Trophoblast cell (in vitro differentiated cells and primary cell): Measurements from ENCODE around the gene CLMN.

Experiments used
- DNase-seq, 2 donors: peaks; one replicate each; pipeline ENCODE4 v3.0.0-alpha.2; 2016
- H2AFZ ChIP-seq: 2 replicates; pipeline ENCODE4 v1.6.1; 2013; ENCODE audit warnings: low read length, moderate library complexity, mild to moderate bottlenecking; ENCODE audit not compliant: insufficient read depth, poor library complexity
- H2AK5ac ChIP-seq: 2 replicates; pipeline ENCODE4 v1.6.1; 2013; ENCODE audit warnings: mild to moderate bottlenecking, low read length
- H2BK120ac ChIP-seq: 2 replicates; pipeline ENCODE4 v1.6.1; 2013; ENCODE audit warnings: low read length, mild to moderate bottlenecking, moderate library complexity; ENCODE audit not compliant: insufficient read depth, poor library complexity
- H2BK12ac ChIP-seq: 2 replicates; pipeline ENCODE4 v1.6.1; 2013; ENCODE audit warnings: mild to moderate bottlenecking, low read length, moderate library complexity
- H2BK5ac ChIP-seq: 2 replicates; pipeline ENCODE4 v1.6.1; 2013; ENCODE audit warnings: low read length, low read depth, moderate library complexity, mild to moderate bottlenecking; ENCODE audit not compliant: poor library complexity
- H3K14ac ChIP-seq: 2 replicates; pipeline ENCODE4 v1.6.1; 2013; ENCODE audit warnings: mild to moderate bottlenecking, low read length
- H3K18ac ChIP-seq: 2 replicates; pipeline ENCODE4 v1.6.1; 2013; ENCODE audit warnings: mild to moderate bottlenecking, low read length
- H3K23ac ChIP-seq: 2 replicates; pipeline ENCODE4 v1.6.1; 2013; ENCODE audit warnings: low read length
- H3K27ac ChIP-seq: 2 replicates; pipeline ENCODE4 v1.5.1; 2013; ENCODE audit warnings: low read depth, mild to moderate bottlenecking, inconsistent platforms, low read length, moderate library complexity
- H3K27me3 ChIP-seq: 2 replicates; pipeline ENCODE4 v1.6.1; 2013; ENCODE audit warnings: inconsistent platforms, mild to moderate bottlenecking, low read length, moderate library complexity; ENCODE audit not compliant: insufficient read depth
- H3K36me3 ChIP-seq, 2 experiments: 1 replicate in 1 of 2; 2 replicates in 1 of 2; pipeline ENCODE4 v1.6.1; 2013; ENCODE audit warnings: low read length in 2 of 2, mild to moderate bottlenecking in 2 of 2, moderate library complexity in 1 of 2; ENCODE audit not compliant: insufficient read depth in 2 of 2, control insufficient read depth in 1 of 2
- H3K4ac ChIP-seq: 2 replicates; pipeline ENCODE4 v1.6.1; 2013; ENCODE audit warnings: low read depth, mild to moderate bottlenecking, low read length, moderate library complexity
- H3K4me1 ChIP-seq, 2 experiments: 1 replicate in 1 of 2; 2 replicates in 1 of 2; pipeline ENCODE4 v1.6.1; 2013; ENCODE audit warnings: low read length in 2 of 2, mild to moderate bottlenecking in 2 of 2, moderate library complexity in 1 of 2; ENCODE audit not compliant: insufficient read depth in 2 of 2, control insufficient read depth in 1 of 2
- H3K4me2 ChIP-seq: 2 replicates; pipeline ENCODE4 v1.6.1; 2013; ENCODE audit warnings: inconsistent platforms, mild to moderate bottlenecking, low read length, moderate library complexity
- H3K4me3 ChIP-seq: 2 replicates; pipeline ENCODE4 v1.5.1; 2013; ENCODE audit warnings: mild to moderate bottlenecking, low read depth, low read length, inconsistent platforms
- H3K79me1 ChIP-seq: one replicate; pipeline ENCODE4 v1.6.1; 2013; ENCODE audit warnings: low read length
- H3K79me2 ChIP-seq: 2 replicates; pipeline ENCODE4 v1.6.1; 2013; ENCODE audit warnings: low read length, mild to moderate bottlenecking; ENCODE audit not compliant: control insufficient read depth, insufficient read depth, poor library complexity
- H3K9ac ChIP-seq: 2 replicates; pipeline ENCODE4 v1.6.1; 2013; ENCODE audit warnings: mild to moderate bottlenecking, low read length
- H3K9me3 ChIP-seq: 2 replicates; pipeline ENCODE4 v1.6.1; 2013; ENCODE audit warnings: low read depth, mild to moderate bottlenecking, control low read depth, inconsistent platforms, low read length; ENCODE audit not compliant: insufficient read depth
- H4K12ac ChIP-seq: 2 replicates; pipeline ENCODE4 v1.6.1; 2013; ENCODE audit warnings: low read depth, mild to moderate bottlenecking, low read length, moderate library complexity
- H4K8ac ChIP-seq: 2 replicates; pipeline ENCODE4 v1.6.1; 2013; ENCODE audit warnings: low read depth, mild to moderate bottlenecking, low read length, moderate library complexity
- H4K91ac ChIP-seq: one replicate; pipeline ENCODE4 v1.6.1; 2013; ENCODE audit warnings: low read depth, mild to moderate bottlenecking, low read length, moderate library complexity
- WGBS: extraction: QIAGEN DNeasy Blood & Tissue Kit; methylation state at CpG from one replicate; pipeline ENCODE4 v1.1.7; 2013; ENCODE audit warnings: missing lambda C conversion rate; ENCODE audit not compliant: insufficient read length, insufficient coverage; ENCODE audit errors: extremely low coverage; 5-methylcytosine and 5-hydroxymethylcytosine counted together

The CLMN gene

GRCh38 chr14:95137804-95138167 is 181.9 kb downstream of the CLMN start:
- Histone ChIP-seq H3K4ac (no peak overlapping the region), H3K9me3 (no peaks in the 10 kb centered on the region), H3K27ac (no peak overlapping the region), H3K27me3 (no peaks in the 10 kb centered on the region), H2AK5ac (no peak overlapping the region), H3K79me2 (peaks cover 2% of the 10 kb centered on the region), H3K14ac (no peak overlapping the region), H3K23ac (no peak overlapping the region), H3K4me2 (no peak overlapping the region), H2AFZ (no peak overlapping the region), H3K18ac (no peak overlapping the region), H3K36me3 (peaks cover 2% of the 10 kb centered on the region in 2 experiments), H3K4me1 (peaks cover 0 to 2% of the 10 kb centered on the region in 2 experiments), H3K9ac (no peak overlapping the region), H2BK120ac (no peak overlapping the region), H3K79me1 (no peaks in the 10 kb centered on the region), H3K4me3 (no peak overlapping the region), H4K8ac (no peak overlapping the region), H2BK12ac (no peak overlapping the region), H4K12ac (no peak overlapping the region), H2BK5ac (no peak overlapping the region), H4K91ac (no peak overlapping the region)
- no peak for DNase-seq
- no CpG with 5 or more reads among the region's 5 CpGs for WGBS

GRCh38 chr14:95137164-95137803 is 182.4 kb downstream of the CLMN start:
- Histone ChIP-seq H4K8ac (no peak overlapping the region), H3K79me2 (peaks cover 2% of the 10 kb centered on the region), H3K18ac (no peak overlapping the region), H3K36me3 (peaks cover 2% of the 10 kb centered on the region in 2 experiments), H3K27ac (no peak overlapping the region), H2BK5ac (no peak overlapping the region), H3K23ac (no peak overlapping the region), H4K91ac (no peak overlapping the region), H4K12ac (no peak overlapping the region), H3K79me1 (no peaks in the 10 kb centered on the region), H2BK120ac (no peak overlapping the region), H3K4me2 (no peak overlapping the region), H2AK5ac (no peak overlapping the region), H3K4me3 (no peak overlapping the region), H2AFZ (no peak overlapping the region), H3K14ac (no peak overlapping the region), H3K4me1 (peaks cover 0 to 2% of the 10 kb centered on the region in 2 experiments), H2BK12ac (no peak overlapping the region), H3K4ac (no peak overlapping the region), H3K9me3 (no peaks in the 10 kb centered on the region), H3K27me3 (no peaks in the 10 kb centered on the region), H3K9ac (no peak overlapping the region)
- no peak for DNase-seq

- H3K9ac ChIP-seq, result no peak overlapping the region
- no peak overlapping the region for H4K8ac ChIP-seq
- H2BK5ac ChIP-seq, result no peak overlapping the region
- H3K79me2 ChIP-seq, result peaks cover 2% of the 10 kb centered on the region
- H3K4me1 ChIP-seq, result peaks cover 0 to 2% of the 10 kb centered on the region in 2 experiments
- no peak overlapping the region for H2AK5ac ChIP-seq
- no peak overlapping the region for H3K4me3 ChIP-seq
- H2BK12ac ChIP-seq, result no peak overlapping the region
- H3K4me2 ChIP-seq, result no peak overlapping the region
- peaks cover 2% of the 10 kb centered on the region in 2 experiments for H3K36me3 ChIP-seq
- no peak overlapping the region for H3K27ac ChIP-seq
- H3K14ac ChIP-seq, result no peak overlapping the region
- no peaks in the 10 kb centered on the region for H3K27me3 ChIP-seq
- no peak overlapping the region for H4K12ac ChIP-seq
- no peaks in the 10 kb centered on the region for H3K9me3 ChIP-seq
- no peak overlapping the region for H3K23ac ChIP-seq
- DNase-seq, result no peak
- no peak overlapping the region for H3K4ac ChIP-seq
- no peaks in the 10 kb centered on the region for H3K79me1 ChIP-seq
- H2BK120ac ChIP-seq, result no peak overlapping the region
- H3K18ac ChIP-seq, result no peak overlapping the region
- H4K91ac ChIP-seq, result no peak overlapping the region
- WGBS, result no CpG with 5 or more reads among the region's 1 CpG
- H2AFZ ChIP-seq, result no peak overlapping the region
These were observed 183.1 kb downstream of the CLMN start for GRCh38 chr14:95136631-95137030.

GRCh38 chr14:95134304-95134933 is 185.3 kb downstream of the CLMN start:
- H3K4ac ChIP-seq, result no peak overlapping the region
- no peak overlapping the region for H3K4me3 ChIP-seq
- no peak overlapping the region for H4K12ac ChIP-seq
- H3K36me3 ChIP-seq, result peaks cover 4 to 6% of the 10 kb centered on the region in 2 experiments
- H4K8ac ChIP-seq, result no peak overlapping the region
- no peak overlapping the region for H3K27ac ChIP-seq
- H2BK12ac ChIP-seq, result no peak overlapping the region
- no peaks in the 10 kb centered on the region for H3K9me3 ChIP-seq
- peaks cover 0 to 2% of the 10 kb centered on the region in 2 experiments for H3K4me1 ChIP-seq
- H3K4me2 ChIP-seq, result no peak overlapping the region
- H3K23ac ChIP-seq, result no peak overlapping the region
- no peak overlapping the region for H4K91ac ChIP-seq
- H3K79me2 ChIP-seq, result peaks cover 2% of the 10 kb centered on the region
- H2AK5ac ChIP-seq, result no peak overlapping the region
- no peak overlapping the region for H3K14ac ChIP-seq
- no peak overlapping the region for H2BK5ac ChIP-seq
- H3K79me1 ChIP-seq, result no peaks in the 10 kb centered on the region
- no peak overlapping the region for H2AFZ ChIP-seq
- no CpG with 5 or more reads among the region's 8 CpGs for WGBS
- no peak overlapping the region for H2BK120ac ChIP-seq
- DNase-seq, result peak; percentile 4 to 48
- H3K18ac ChIP-seq, result no peak overlapping the region
- H3K27me3 ChIP-seq, result no peaks in the 10 kb centered on the region
- H3K9ac ChIP-seq, result no peak overlapping the region
